OCI-LY7 (cell line): ENCODE measurements around the gene KCNG4. TPM values are rescaled to one million over a fixed set of nuclear protein-coding genes. Genes with fewer than 3 reads are reported as not detected.

ENCODE experiments used
- BruUV-seq: library from RNA; stranded (reverse); fragments of 400-500 nt; replicated peaks from 2 replicates; lab custom pipeline; 2021; lab: Mats Ljungman, UMichigan
- CTCF ChIA-PET: fragments of 300-600 bp; sonication (Branson Sonifier 250); formaldehyde crosslinking; loops from one replicate; lab custom pipeline; 2022; ENCODE audit warnings: antibody characterized with exemption; ENCODE audit not compliant: unreplicated experiment; lab: Charles Lee
- POLR2A ChIA-PET: fragments of 300-600 bp; sonication (Branson Sonifier 250); formaldehyde crosslinking; loops from one replicate; lab custom pipeline; 2022; ENCODE audit warnings: antibody characterized with exemption; lab: Charles Lee
- DNase-seq: peaks from one replicate; pipeline ENCODE4 v3.0.0-alpha.2; 2015; ENCODE audit warnings: low spot score
- H2AFZ ChIP-seq: fragments of 200-600 bp; sonication (generic), shearing (Covaris generic); 2 replicates; pipeline ENCODE4 v1.6.1; 2014; ENCODE audit warnings: mild to moderate bottlenecking, antibody characterized with exemption, low read length, moderate library complexity
- H3K27ac ChIP-seq: fragments of 200-600 bp; sonication (generic); 2 replicates; pipeline ENCODE4 v1.5.1; 2014; ENCODE audit warnings: mixed run types, low read depth, mild to moderate bottlenecking, moderate library complexity, low read length, inconsistent platforms; ENCODE audit not compliant: poor library complexity, severe bottlenecking
- H3K36me3 ChIP-seq: fragments of 200-600 bp; sonication (generic); 2 replicates; pipeline ENCODE4 v1.6.1; 2014; ENCODE audit warnings: mild to moderate bottlenecking, antibody characterized with exemption, low read length, moderate library complexity, mixed read lengths; ENCODE audit not compliant: insufficient read depth
- H3K4me1 ChIP-seq: fragments of 200-600 bp; sonication (generic); 2 replicates; pipeline ENCODE4 v1.5.1; 2014; ENCODE audit warnings: mild to moderate bottlenecking, low read length; ENCODE audit not compliant: insufficient read depth, poor library complexity, severe bottlenecking
- H3K4me2 ChIP-seq: fragments of 200-600 bp; sonication (generic); 2 replicates; pipeline ENCODE4 v1.6.1; 2014; ENCODE audit warnings: mild to moderate bottlenecking, low read length
- H3K4me3 ChIP-seq: fragments of 200-600 bp; sonication (generic); 2 replicates; pipeline ENCODE4 v1.5.1; 2014; ENCODE audit warnings: mild to moderate bottlenecking, low read depth, low read length; ENCODE audit not compliant: poor library complexity, severe bottlenecking
- H3K79me2 ChIP-seq: fragments of 200-600 bp; sonication (generic); 2 replicates; pipeline ENCODE4 v1.6.1; 2016; ENCODE audit warnings: low read depth, mild to moderate bottlenecking, low read length, moderate library complexity, mixed read lengths; ENCODE audit not compliant: insufficient read depth
- H3K9me2 ChIP-seq: fragments of 200-600 bp; sonication (generic); 2 replicates; pipeline ENCODE4 v1.6.1; 2016; ENCODE audit warnings: mild to moderate bottlenecking, low read length, mixed read lengths; ENCODE audit not compliant: insufficient read depth
- H3K9me3 ChIP-seq: fragments of 200-600 bp; sonication (generic); 2 replicates; pipeline ENCODE4 v1.6.1; 2014; ENCODE audit warnings: mild to moderate bottlenecking, mixed run types, low read length, mixed read lengths
- H4K20me1 ChIP-seq: fragments of 200-600 bp; sonication (generic); 2 replicates; pipeline ENCODE4 v1.6.1; 2014; ENCODE audit warnings: mild to moderate bottlenecking, antibody characterized with exemption, low read length, moderate library complexity, mixed read lengths; ENCODE audit not compliant: insufficient read depth
- CTCF ChIP-seq: fragments of 200-600 bp; sonication (generic); conservative IDR thresholded peaks from 2 replicates; pipeline ENCODE4 v1.5.1; 2014; ENCODE audit warnings: mild to moderate bottlenecking, antibody characterized with exemption, low read length, moderate library complexity, mixed read lengths
- EZH2phosphoT487 ChIP-seq: fragments of 200-600 bp; sonication (generic); IDR thresholded peaks from 2 replicates; pipeline ENCODE4 v1.6.1; 2018; ENCODE audit warnings: low read depth, borderline replicate concordance, mild to moderate bottlenecking, mixed run types, antibody characterized with exemption, low read length, moderate library complexity, mixed read lengths
- intact Hi-C: fragments of 100-400 bp; cut with micrococcal nuclease; formaldehyde crosslinking; loops from one replicate; pipeline ENCODE4 v1.10.0; 2022; ENCODE audit not compliant: unreplicated experiment
- total RNA-seq, 2 experiments: library from RNA; depleted of rRNA in 1 of 2; stranded (reverse); fragments of >200 nt in 1 of 2; shearing (Covaris generic) in 1 of 2; gene quantifications; 2 replicates each; pipeline ENCODE4 v1.2.3, GENCODE V29; 2014 to 2022

KCNG4 gene
- total RNA-seq, 2 experiments from 2014 or later = not detected

- Histone ChIP-seq H3K4me2 (no peak overlapping the region), H2AFZ (no peak overlapping the region), H3K79me2 (no peaks in the 10 kb centered on the region), H3K9me2 (no peaks in the 10 kb centered on the region), H3K4me1 (no peaks in the 10 kb centered on the region), H3K4me3 (no peak overlapping the region), H4K20me1 (no peaks in the 10 kb centered on the region; the same call in 1 of the 2 replicates), H3K9me3 (no peaks in the 10 kb centered on the region), H3K36me3 (peaks cover 43% of the 10 kb centered on the region), H3K27ac (no peak overlapping the region)
- DNase-seq = no peak
- ChIA-PET CTCF (no interaction called here), POLR2A (no interaction called here)
- intact Hi-C loops = loop anchor here (10.0 kb wide), 1 partner anchor 223 kb away; the partner anchor contains the start of gene OSGIN1
- TSS peak; percentile 59 for BruUV-seq
- TF ChIP-seq CTCF (no peak), EZH2phosphoT487 (no peak)
Measured at GRCh38 chr16:84178146-84178765, 61.6 kb downstream of the KCNG4 start.

GRCh38 chr16:84177741-84178073 is 62.1 kb downstream of the KCNG4 start:
- H3K79me2 ChIP-seq = no peaks in the 10 kb centered on the region
- no peak overlapping the region for H2AFZ ChIP-seq
- H3K4me2 ChIP-seq = no peak overlapping the region
- TF ChIP-seq EZH2phosphoT487 = no peak
- no peak for TF ChIP-seq CTCF
- no TSS peak for BruUV-seq
- no peaks in the 10 kb centered on the region for H3K9me2 ChIP-seq
- no peak overlapping the region for H3K27ac ChIP-seq
- H3K4me1 ChIP-seq = no peaks in the 10 kb centered on the region
- POLR2A ChIA-PET = interaction anchor here (0.5 kb wide), 1 partner anchor 54 kb away, joined by 4 read pairs; no protein-coding TSS in a partner anchor
- no peak for DNase-seq
- no peaks in the 10 kb centered on the region; the same call in 1 of the 2 replicates for H4K20me1 ChIP-seq
- peaks cover 37% of the 10 kb centered on the region for H3K36me3 ChIP-seq
- H3K9me3 ChIP-seq = no peaks in the 10 kb centered on the region
- intact Hi-C loops = loop anchor here (10.0 kb wide), 1 partner anchor 223 kb away; the partner anchor contains the start of gene OSGIN1
- H3K4me3 ChIP-seq = no peak overlapping the region
- CTCF ChIA-PET = no interaction called here
